Liver (tissue), 3 donors: ENCODE data around the gene FARP1.

Experiments used
- ATF3 ChIP-seq: IDR thresholded peaks from 2 replicates; pipeline ENCODE4 v1.6.1; 2016; ENCODE audit warnings: antibody characterized with exemption
- CTCF ChIP-seq: fragments of 150-350 bp; IDR thresholded peaks from 2 replicates; pipeline ENCODE4 v1.5.1; 2017; ENCODE audit warnings: improper control_type of control experiment, low read depth, low read length; ENCODE audit not compliant: missing input control
- TAF1 ChIP-seq: conservative IDR thresholded peaks from 2 replicates; pipeline ENCODE4 v1.6.1; 2016; ENCODE audit warnings: antibody characterized with exemption, mild to moderate bottlenecking
- TF ChIP-seq, protein P1 (sequence below): IDR thresholded peaks from 2 replicates; pipeline ENCODE4 v1.6.1; 2016; ENCODE audit warnings: antibody characterized with exemption
- donor health status: healthy.
- donor health status: healthy.

- TF ChIP-seq CTCF, result no peak
- TF ChIP-seq ATF3, result no peak
- TF ChIP-seq TAF1, result no peak
- TF ChIP-seq, protein P1, sequence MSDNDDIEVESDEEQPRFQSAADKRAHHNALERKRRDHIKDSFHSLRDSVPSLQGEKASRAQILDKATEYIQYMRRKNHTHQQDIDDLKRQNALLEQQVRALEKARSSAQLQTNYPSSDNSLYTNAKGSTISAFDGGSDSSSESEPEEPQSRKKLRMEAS, result no peak
Measured at GRCh38 chr13:98432638-98433037, 289.7 kb downstream of the FARP1 start.
